NT2/D1 (cell line): ENCODE measurements around the gene FAM227B.

ENCODE experiments used
- SUZ12 ChIP-seq: IDR thresholded peaks from 2 replicates; pipeline ENCODE4 v1.6.1; 2011; ENCODE audit not compliant: insufficient read length, insufficient read depth; ENCODE audit errors: extremely low read depth
- ZNF274 ChIP-seq: IDR thresholded peaks from 2 replicates; pipeline ENCODE4 v1.6.1; 2011; ENCODE audit warnings: mild to moderate bottlenecking, low read depth, low read length

DNA sequence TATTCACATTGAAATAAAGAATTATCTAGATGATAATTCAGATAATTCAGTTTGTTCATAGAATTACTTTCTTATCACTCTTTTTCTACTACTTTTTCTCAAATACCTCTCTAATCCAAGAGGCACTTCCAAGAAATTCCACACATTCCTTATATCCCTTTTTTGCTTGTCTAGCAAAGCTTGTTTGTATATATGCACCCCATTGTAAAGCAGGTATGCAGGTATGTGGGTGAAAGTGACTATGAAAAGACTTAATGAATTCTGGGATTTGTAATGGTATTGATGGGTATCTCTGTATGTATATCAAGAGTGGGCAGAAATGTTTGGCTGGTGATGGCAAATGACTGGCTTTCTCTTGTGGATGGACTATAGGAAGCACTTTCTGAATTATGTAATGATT, 291.7 kb downstream of the FAM227B start:
- no peak for TF ChIP-seq ZNF274
- TF ChIP-seq SUZ12 = no peak
